Gastrocnemius medialis (tissue), 4 donors: ENCODE measurements around the gene ANKRD63.

Experiments used
- POLR2A ChIP-seq, 2 donors: fragments of 450-650 bp; IDR thresholded peaks; one replicate each; pipeline ENCODE4 v1.6.1; 2017; ENCODE audit warnings: antibody characterized with exemption in 2 of 2, mild to moderate bottlenecking in 2 of 2, moderate library complexity in 2 of 2
- TF ChIP-seq, protein P1 (sequence below), 5 experiments: fragments of 450-650 bp in 3 of 5; fragments of 200-600 bp in 2 of 5; sonication (generic) in 2 of 5; IDR thresholded peaks in 4 of 5; conservative IDR thresholded peaks in 1 of 5; 1 replicate in 4 of 5; 2 replicates in 1 of 5; pipeline ENCODE4 v1.5.1; 2016 to 2019; ENCODE audit warnings: antibody characterized with exemption in 5 of 5, mild to moderate bottlenecking in 3 of 5, moderate library complexity in 3 of 5

DNA sequence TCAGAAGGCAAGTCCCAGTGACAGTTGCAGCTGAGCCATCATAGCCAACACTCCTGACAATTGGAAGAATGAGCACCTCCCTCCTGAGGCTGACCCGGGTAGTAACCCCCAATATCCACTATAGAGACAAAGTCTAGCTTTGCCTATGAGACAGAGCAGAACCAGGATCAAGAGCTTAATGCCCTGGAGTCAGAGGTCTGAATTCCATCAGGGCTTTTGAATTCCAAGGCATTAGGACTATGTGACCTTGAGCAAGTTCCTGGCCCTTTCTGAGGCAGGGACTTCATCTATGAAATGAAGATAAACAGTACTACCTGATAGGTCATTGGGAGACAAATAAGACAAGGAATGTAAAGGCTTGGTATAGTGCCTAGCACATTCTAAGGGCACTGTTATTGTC, 37.5 kb upstream of the ANKRD63 start:
- TF ChIP-seq, protein P1, sequence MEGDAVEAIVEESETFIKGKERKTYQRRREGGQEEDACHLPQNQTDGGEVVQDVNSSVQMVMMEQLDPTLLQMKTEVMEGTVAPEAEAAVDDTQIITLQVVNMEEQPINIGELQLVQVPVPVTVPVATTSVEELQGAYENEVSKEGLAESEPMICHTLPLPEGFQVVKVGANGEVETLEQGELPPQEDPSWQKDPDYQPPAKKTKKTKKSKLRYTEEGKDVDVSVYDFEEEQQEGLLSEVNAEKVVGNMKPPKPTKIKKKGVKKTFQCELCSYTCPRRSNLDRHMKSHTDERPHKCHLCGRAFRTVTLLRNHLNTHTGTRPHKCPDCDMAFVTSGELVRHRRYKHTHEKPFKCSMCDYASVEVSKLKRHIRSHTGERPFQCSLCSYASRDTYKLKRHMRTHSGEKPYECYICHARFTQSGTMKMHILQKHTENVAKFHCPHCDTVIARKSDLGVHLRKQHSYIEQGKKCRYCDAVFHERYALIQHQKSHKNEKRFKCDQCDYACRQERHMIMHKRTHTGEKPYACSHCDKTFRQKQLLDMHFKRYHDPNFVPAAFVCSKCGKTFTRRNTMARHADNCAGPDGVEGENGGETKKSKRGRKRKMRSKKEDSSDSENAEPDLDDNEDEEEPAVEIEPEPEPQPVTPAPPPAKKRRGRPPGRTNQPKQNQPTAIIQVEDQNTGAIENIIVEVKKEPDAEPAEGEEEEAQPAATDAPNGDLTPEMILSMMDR (IDR thresholded peaks at IDR 0.05 in 4 of 5, conservative IDR thresholded peaks at IDR 0.05 in 1 of 5) = no peak
- no peak for TF ChIP-seq POLR2A (IDR thresholded peaks at IDR 0.05)
